HG02571 (cell line): Measurements from ENCODE around the gene FKBP11.
"Not testable (repeated sequence)": the region's sequence is repeated elsewhere in the genome, so short reads cannot be mapped to it uniquely, and the experiment has no call there.

ENCODE experiments used
- ATAC-seq: cut with Tn5 transposase; IDR thresholded peaks from one replicate; pipeline ENCODE4 v1.9.1; 2021; ENCODE audit warnings: mild to moderate bottlenecking, moderate library complexity; ENCODE audit not compliant: unreplicated experiment

Gene FKBP11

DNA sequence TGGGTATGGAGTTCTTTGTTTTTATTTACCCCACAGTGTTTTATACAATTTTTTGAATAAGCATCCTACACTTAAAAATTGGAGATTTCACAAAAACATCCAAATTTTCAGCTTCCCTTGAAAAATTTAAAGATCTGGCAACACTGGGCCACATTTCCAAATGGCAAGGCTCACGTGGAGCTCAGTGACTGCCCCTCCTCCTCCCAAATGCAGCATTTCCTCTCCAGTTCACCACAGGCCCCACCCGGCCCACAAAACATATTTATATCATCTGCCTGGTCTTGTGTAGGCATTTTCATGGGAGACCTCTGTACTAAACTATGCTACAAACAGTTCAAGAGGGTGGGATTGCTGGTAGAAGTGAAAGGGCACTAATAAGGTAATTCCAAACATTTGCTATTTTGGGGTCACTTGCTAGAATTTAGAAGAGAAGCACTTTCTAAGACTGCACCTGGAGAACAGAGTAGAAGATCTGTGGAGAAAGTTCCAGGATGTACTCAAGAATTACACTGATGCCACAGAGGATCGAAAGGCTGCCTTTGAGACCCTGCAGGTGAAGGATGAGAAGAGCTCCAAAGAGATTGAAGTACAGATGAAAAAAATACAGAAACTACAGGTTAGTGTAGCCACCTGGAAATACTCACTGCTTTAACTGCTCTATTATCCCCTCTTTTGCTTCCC is 7.3 kb downstream of the FKBP11 start:
- ATAC-seq = no peak

DNA sequence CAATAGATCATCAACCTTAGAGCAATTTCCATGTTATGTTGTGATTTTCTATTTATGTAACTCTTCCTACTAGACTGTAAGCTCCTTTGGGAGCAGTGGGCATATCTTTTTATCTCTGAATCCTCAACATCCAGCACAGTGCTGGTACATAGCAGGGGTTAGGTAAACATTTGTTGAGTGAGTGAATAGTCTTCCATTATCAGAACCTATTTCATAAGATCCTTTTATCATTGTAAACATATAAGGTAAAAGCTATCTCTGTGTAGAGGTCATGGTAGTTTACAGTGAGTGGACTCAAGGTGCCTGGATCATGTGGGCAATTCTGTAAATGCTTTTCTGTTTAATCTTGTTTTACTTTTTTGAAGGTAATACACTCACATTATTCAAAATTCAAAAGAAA is 15.1 kb downstream of the FKBP11 start:
- no peak for ATAC-seq

DNA sequence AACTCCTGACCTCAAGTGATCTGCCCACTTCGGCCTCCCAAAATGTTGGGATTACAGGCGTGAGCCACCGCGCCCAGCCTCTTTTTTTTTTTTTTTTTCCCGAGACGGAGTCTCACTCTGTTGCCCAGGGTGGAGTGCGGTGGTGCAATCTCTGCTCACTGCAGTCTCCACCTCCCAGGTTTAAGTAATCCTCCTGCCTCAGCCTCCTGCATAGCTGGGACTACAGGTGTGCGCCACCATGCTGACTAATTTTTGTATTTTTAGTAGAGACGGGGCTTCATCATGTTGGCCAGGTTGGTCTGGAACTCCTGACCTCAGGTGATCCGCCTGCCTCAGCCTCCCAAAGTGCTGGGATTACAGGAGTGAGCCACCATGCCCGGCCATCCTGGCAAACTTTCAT is 15.6 kb downstream of the FKBP11 start:
- ATAC-seq = not testable (repeated sequence)

DNA sequence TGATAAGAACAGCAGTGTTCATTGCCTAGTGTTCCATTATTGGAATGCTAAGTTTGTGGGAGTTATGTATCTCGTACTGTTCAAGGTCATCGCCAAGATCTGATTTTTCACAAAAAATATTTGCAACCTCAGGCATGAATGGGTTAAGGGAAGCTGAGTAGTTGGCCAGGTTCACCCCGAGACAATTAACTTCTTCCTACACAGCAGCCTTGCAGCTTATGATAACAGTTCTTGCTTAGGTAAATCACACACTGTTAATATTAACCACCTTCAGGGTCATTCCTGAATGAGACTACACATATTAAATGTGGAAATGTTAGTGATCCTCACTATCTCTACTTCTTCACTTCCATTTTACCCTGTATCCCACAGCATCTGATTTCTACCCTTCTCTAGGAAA is 18.0 kb downstream of the FKBP11 start:
- ATAC-seq = no peak

DNA sequence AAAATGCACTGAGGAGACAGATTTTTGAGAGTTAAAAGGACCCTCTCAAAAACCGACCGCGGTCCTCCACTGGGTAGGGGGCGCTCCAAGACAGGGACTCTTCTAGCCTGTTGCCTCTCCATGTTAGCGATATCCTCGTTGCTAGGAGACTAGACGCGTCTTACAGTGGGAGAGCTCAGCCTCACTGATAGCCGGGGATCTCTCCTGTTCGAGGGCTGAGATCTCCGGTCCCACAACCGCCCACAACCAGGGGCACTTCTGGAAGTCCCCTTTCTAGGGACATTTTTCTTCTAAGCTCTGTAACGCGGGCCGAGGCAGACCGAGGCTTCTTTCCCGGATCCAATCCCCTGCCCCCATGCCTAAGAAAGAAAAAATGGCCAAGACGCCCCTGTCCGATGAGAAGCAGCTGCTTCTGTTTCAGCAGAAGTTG is 21.3 kb downstream of the FKBP11 start:
- ATAC-seq = peak; percentile 62

DNA sequence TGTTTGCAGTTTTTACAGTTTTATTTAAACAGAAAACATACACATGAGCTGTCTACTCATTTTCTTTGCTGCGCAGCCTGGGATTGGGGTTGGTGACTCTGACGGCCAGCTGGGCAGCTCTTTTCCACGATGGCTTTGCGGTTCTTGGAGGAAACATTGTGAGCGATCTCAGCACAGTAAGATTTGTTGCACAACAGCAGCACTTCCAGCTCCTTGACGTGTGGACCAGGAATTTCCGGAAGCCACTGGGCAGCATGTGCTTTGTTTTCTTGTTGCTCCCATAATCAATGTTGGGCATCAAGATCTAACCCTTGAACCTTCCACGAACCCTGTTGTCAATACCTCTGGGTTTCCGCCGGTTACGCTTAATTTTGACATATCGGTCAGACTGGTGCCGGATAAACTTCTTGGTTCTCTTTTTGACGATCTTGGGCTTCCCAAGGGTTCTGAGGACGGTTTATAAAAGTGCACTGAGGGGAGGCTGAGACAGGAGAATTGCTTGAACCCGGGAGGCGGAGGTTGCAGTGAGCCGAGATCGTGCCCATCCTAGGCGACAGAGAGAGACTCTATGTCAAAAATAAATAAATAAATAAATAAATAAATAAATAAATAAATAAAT is 21.8 kb downstream of the FKBP11 start:
- ATAC-seq = no peak

DNA sequence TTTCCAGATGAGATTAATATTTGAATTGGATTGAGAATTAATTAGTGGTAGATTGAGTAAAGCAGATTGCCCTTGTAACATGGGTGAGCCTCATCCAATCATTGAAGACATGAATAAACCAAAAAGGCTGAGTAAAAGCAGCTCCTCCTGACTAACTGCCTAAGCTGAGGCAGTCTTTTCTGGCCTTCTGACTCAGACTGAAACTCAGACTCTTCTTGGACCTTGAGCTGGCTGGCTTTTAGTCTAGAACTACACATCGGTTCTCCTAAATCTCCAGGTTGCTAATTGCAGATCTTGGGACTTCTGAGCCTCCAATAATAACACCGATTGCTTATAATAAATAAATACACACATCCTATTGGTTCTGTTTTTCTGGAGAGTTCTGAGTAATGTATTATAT is 24.0 kb downstream of the FKBP11 start:
- ATAC-seq = no peak

DNA sequence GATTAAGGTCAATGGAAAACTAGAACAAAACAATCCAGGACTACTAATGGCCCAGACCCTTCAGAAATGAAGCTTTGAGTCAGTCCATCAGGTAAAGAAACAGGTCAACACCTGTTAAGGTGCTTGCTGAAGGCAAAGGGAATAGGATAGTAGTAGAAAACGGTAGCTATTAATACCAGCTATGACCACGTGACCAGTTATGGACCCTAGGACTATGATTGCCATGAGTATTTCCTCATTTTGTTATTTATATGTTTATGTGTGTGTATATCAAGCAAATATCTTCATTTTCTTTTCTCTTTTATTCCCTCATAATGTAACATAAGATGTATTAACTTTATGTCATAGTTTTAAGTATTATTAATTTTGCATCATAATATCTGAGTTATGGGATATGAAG is 25.6 kb downstream of the FKBP11 start:
- no peak for ATAC-seq

DNA sequence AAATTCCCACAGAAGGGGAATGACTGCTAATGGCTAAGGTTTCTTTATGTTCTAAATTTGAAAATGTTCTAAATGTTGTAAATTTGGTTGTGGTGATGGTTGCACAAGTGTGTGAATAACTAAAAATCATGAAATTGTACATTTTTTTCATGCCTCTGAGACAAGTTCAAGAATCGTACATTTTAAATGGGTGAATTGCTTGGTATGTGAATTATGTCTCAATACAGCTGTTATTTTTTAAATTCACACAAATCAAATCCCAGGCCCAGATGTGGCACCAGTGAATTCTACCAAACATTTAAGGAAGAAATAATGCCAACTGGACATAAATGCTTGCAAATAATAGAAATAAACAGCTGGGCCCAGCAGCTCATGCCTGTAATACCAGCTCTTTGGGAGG is 31.0 kb downstream of the FKBP11 start:
- no peak for ATAC-seq

DNA sequence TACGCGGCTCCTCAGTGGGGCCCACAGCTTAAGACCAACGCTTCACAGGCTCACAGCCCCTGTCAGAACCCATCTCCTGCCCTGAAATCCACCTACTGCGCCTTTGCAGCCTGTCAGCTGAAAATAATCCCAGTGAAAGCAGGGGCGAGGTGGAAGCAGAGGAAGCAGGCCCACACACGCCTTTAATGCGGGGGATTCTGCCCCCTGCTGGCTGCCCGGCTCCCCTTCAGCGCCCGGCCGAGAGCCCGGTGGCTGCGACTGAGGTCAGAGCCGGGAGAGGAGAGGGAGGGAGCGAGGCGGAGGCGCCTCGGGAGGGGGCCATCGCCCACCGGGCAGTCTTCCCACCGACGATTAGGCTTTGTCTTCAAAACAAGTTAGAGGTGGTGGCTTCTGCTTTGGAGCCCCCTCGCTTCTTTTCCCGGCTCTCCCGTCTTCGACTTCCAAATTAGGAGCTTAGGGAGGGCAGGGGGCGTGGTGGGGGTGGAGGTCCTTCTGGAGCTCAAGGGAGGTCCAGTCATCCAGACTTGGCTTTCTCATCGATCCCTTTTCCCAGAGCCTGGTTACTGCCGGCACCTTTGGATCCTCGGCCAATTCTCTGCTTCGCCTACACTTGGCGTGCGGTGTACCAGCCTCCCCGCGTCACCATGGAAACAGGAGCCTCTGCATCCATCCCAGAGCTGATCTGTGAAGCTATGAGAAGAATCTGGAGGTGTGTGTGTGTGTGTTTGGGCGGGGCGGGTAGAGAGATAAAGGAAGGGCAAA is 34.5 kb downstream of the FKBP11 start:
- peak; percentile 79 for ATAC-seq

DNA sequence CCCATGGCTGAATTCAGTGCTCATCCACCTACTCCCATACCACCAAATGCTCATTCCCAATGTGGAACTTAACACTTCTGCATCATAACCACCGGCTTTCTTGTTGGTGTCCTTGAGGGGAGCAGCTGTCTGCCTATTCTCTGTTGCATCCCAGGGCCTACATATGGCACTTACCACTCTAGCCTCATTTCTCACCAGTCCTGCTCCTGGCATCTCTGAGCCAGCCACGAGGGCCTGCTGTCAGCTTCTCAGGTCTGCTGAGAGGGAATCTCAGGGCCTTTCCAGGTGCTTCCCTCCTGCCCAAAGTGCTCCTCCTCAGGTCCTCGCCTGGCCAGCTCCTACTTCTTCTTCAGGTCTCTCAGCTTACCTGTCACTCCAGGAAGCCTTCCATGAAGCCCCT is 35.6 kb downstream of the FKBP11 start:
- ATAC-seq = no peak

DNA sequence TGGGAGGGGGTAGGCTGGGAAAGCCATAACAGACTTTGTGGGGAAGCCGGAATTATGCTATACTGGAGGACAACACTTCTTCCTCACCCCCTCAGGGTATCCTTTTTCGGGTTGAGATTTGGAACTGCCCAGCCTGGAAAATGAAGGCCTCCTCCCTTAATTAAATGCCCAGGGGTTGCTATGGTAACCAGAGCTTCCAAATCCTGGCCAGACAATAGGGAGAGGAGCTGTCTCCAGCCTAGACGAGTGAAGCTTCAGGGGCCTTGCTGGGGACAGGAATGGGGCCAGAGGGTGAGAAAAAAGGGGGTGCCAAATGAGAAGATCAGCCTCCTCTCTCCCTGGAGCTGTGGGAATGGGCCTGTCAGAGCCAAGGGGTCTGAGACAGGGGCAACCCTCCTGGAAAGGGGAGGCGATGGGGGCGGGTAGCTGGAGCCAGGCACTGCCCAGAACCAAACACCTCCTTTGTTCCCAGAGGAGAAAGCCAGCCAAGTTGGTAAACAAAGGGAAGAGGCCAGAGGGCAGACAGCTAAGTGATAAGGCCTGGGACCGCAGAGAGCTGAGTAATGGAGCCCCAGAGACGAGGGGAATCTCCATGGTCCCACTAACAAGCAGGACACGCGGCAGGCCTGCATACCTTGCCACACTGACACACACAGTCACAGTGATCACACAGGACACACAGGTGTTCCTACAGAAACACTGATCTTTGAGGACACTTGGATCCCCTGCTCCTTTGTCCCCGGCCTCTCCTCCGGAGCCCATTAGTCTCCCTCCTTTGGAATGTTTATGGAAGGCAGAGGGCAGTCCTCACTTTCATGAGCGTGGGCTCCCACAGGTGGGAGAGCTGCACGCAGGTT is 41.8 kb downstream of the FKBP11 start:
- no peak for ATAC-seq

DNA sequence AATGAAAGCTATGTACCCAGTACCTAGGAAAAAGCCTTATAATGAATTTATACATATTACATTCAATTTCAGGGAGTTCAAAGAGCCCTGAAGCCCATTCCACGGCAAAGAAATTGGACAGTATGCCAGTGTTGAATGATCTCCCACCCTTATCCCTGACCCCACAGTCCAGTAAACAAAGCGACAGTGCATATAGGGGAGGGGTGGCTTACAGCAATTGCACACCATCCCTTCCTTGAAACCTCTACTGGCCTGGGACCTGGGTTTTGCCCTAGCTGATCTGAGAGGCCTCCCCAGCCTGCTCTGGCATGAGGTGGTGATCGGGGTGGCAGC is 42.4 kb downstream of the FKBP11 start:
- no peak for ATAC-seq

DNA sequence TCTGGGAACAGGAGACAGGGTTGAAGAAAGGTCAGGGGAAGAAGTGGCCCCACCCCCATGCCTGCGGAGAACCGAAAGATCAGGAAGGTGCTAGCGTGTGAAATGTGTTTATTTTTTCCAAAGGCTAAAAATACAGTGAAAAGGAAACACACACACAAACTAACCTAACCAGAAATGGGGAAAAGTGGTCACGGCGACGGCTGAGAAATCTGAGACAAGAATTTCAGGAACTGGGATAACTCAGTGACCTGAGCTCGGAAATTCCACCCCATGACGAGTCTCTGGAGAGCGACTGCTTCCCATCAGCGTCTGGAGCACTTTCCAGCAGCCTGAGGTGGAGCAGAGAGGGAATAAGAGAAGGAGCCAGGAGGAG is 43.0 kb downstream of the FKBP11 start:
- ATAC-seq = no peak

DNA sequence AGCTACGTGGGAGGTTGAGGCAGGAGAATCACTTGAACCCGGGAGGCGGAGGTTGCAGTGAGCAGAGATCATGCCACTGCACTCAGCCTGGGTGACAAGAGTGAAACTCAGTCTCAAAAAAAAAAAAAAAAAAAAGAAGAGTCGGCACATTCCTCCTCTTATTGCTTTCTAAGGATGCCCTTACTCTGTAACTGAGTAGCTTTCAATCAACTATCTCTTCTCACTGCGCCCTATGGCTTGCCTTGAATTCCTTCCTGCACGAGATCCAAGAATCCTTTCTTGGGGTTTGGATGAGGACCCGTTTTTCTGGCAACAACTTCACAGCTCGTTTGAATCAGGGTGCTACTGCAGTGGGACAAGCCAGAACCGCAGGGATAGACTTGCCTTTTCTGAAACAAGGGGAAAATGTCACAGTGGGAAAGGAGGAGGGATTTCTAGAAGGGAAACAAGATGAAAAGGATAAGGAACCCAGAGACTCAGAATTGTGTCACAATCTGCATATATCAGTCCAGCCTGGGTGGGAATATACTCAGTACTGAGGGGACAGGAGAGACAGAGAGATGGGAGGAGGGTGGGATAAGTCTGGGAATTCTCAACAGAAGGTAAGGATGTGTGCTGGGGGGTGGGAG is 43.5 kb downstream of the FKBP11 start:
- ATAC-seq = no peak

DNA sequence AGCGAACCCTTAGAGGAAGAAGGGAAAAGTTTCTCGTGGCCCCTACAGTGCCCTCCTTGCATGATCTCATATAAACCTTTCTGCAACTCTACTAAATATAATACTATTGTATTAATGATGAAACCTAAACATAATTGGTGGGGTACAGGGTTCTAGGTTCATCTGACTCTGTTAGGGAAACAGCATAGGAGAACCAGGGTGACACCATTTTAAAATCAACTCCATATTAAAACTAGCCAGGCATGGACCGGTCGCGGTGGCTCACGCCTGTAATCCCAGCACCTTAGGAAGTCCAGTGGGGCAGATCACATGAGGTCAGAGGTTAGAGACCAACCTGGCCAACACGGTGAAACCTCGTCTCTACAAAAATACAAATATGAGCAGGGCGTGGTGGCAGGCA is 44.6 kb downstream of the FKBP11 start:
- no peak for ATAC-seq

DNA sequence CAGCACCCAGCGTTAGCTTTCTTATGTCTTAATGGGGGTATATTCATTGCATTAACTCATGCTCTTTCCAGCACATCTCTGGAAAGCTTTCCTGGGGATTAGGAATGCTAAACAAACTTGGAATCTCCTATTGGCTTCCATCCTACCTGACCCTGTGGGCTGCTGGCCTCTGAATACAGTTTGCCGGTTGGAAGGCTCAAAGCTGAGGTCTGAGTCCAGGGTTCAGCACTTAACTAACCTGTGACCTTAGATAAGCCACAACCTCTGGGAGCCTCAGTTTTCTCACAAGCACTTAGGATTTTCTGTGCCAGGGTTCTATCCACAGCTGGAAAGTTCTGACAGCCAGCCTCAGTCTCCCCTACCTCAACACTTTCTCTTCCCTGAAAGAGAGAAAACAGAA is 46.7 kb downstream of the FKBP11 start:
- ATAC-seq = no peak

DNA sequence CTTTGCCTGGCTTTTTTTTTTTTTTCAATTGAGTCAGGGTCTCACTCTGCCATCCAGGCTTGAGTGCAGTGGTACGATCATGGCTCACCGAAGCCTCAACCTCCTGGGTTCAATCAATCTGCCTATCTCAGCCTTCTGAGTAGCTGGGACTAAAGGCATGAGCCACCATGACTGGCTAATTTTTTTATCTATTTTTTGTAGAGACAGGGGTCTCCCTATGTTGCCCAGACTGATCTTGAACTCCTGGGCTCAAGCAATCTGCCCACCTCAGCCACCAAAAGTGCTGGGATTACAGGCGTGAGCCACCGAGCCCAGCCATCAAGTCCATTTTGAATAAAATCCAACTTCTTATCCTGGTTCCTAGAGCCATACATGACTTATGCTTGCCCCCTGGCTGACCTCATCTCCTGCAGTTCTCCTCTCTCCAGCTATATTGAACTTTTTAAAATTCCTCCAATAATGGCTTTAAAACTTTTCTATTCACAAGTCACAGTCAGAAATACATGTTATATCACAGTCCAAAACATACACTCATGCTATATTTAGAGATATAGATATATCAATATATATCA is 49.3 kb downstream of the FKBP11 start:
- ATAC-seq = no peak

DNA sequence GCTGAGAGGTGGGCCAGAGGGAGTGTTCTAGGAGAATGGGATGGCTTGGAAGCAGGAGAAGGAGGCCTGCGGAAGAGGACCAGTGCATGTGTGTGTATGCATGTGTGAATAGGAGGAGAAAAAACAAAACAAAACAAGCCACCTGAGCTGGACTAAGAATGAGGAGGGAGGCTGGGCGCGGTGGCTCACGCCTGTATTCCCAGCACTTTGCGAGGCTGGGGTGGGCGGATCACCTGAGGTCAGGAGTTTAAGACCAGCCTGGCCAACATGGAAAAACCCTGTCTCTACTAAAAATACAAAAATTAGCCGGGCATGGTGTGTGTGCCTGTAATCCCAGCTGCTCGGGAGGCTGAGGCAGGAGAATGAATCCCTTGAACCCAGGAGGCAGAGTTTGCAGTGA is 51.8 kb downstream of the FKBP11 start:
- not testable (repeated sequence) for ATAC-seq

DNA sequence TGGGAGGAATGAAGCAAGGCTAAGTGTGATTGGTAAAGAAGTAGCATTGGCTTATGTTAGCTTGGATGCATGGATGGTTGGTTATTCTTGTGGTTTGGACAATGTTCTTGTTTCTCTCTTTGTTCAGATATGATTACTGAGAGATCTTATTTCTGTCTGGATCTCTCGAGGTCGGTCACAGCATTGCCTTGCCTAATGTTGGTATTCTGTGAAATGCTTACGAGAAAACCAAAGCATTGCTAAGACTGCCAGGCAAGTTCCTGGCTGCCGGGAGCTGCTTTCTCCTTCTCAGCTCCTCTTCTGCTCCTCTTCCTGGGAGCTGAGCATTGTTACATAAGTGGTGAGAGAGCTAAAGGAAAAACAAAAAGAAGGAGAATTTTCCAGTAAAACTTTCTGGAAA is 52.2 kb downstream of the FKBP11 start:
- ATAC-seq = no peak
